ENCODE data around the gene YWHAB.

GRCh38 chr20:44850837-44851236 is 34.7 kb upstream of the YWHAB start:
- TF ChIP-seq POLR2A (IDR thresholded peaks at IDR 0.05; ENCODE audit: low read length) (no peak), GATA1 (IDR thresholded peaks at IDR 0.05; ENCODE audit: low read depth, low read length) (no peak)

Data from erythroblast (primary cell).